ENCODE data around the gene OTUD5. TPM values are rescaled to one million over a fixed set of nuclear protein-coding genes. Genes with fewer than 3 reads are reported as not detected.

OTUD5 gene
- polyA plus RNA-seq, 1 donor: 41.6 TPM

GRCh38 chrX:48936429-48937053, 20.9 kb downstream of the OTUD5 start:
- DNase-seq: no peak

- DNase-seq: no peak
Observed at GRCh38 chrX:48935301-48935670, 22.1 kb downstream of the OTUD5 start.

GRCh38 chrX:48934581-48935300, 22.7 kb downstream of the OTUD5 start:
- no peak for DNase-seq

GRCh38 chrX:48933757-48934156, 23.6 kb downstream of the OTUD5 start:
- no peak for DNase-seq

- DNase-seq: no peak
Observed at GRCh38 chrX:48927736-48928382, 29.5 kb downstream of the OTUD5 start.

- DNase-seq: no peak
Observed at GRCh38 chrX:48927123-48927522, 30.3 kb downstream of the OTUD5 start.

GRCh38 chrX:48924270-48924669, 33.1 kb downstream of the OTUD5 start:
- no peak for DNase-seq

- DNase-seq: no peak
Observed at GRCh38 chrX:48923771-48924170, 33.6 kb downstream of the OTUD5 start.

GRCh38 chrX:48920718-48921104, 36.7 kb downstream of the OTUD5 start:
- DNase-seq: no peak

- no peak for DNase-seq
Observed at GRCh38 chrX:48919947-48920717, 37.3 kb downstream of the OTUD5 start.

GRCh38 chrX:48919360-48919841, 38.0 kb downstream of the OTUD5 start:
- DNase-seq: no peak

- peak; percentile 47 for DNase-seq
Observed at GRCh38 chrX:48918643-48919340, 38.6 kb downstream of the OTUD5 start, which contains the start of gene PIM2. Gene PIM2 (minus strand): TSS chrX:48919024. CDS start chrX:48918834, 190 bp downstream.

GRCh38 chrX:48918301-48918642, 39.1 kb downstream of the OTUD5 start:
- DNase-seq: no peak

GRCh38 chrX:48917139-48918001, 40.0 kb downstream of the OTUD5 start:
- peak; percentile 85 for DNase-seq

- DNase-seq: no peak
Observed at GRCh38 chrX:48914593-48915493, 42.6 kb downstream of the OTUD5 start.

GRCh38 chrX:48913605-48914366, 43.6 kb downstream of the OTUD5 start:
- no peak for DNase-seq

GRCh38 chrX:48911412-48912182, 45.8 kb downstream of the OTUD5 start, which contains the start of gene SLC35A2:
Gene SLC35A2 (minus strand): TSS chrX:48911646. CDS start chrX:48911636, 10 bp downstream.
- peak; percentile 79 for DNase-seq

- no peak for DNase-seq
Observed at GRCh38 chrX:48910926-48911411, 46.4 kb downstream of the OTUD5 start.
